ENCODE measurements around the gene PRKAR2B.

Gene PRKAR2B

GRCh38 chr7:107071129-107071528 lies 26.6 kb downstream of the PRKAR2B start:
- TF ChIP-seq CTCF (IDR thresholded peaks at IDR 0.05): no peak
- no peak overlapping the region for H3K4me3 ChIP-seq
- H3K27ac ChIP-seq: no peak overlapping the region
- DNase-seq (ENCODE audit: low spot score): no peak

GRCh38 chr7:107072133-107072532 lies 27.6 kb downstream of the PRKAR2B start:
- Histone ChIP-seq H3K27ac (no peak overlapping the region), H3K4me3 (no peak overlapping the region)
- no peak for TF ChIP-seq CTCF (IDR thresholded peaks at IDR 0.05)
- no peak for DNase-seq (ENCODE audit: low spot score)

GRCh38 chr7:107075863-107076574 lies 31.5 kb downstream of the PRKAR2B start:
- Histone ChIP-seq H3K4me3 (no peak overlapping the region), H3K27ac (no peak overlapping the region)
- no peak for DNase-seq (ENCODE audit: low spot score)
- no peak for TF ChIP-seq CTCF (IDR thresholded peaks at IDR 0.05)

GRCh38 chr7:107076781-107077698 lies 32.5 kb downstream of the PRKAR2B start:
- DNase-seq (ENCODE audit: low spot score): no peak
- no peak for TF ChIP-seq CTCF (IDR thresholded peaks at IDR 0.05)
- no peak overlapping the region for H3K27ac ChIP-seq
- H3K4me3 ChIP-seq: no peak overlapping the region

- TF ChIP-seq CTCF (IDR thresholded peaks at IDR 0.05): no peak
- Histone ChIP-seq H3K4me3 (no peak overlapping the region), H3K27ac (no peak overlapping the region)
- no peak for DNase-seq (ENCODE audit: low spot score)
Measured at GRCh38 chr7:107077699-107078516, 33.4 kb downstream of the PRKAR2B start.

GRCh38 chr7:107078517-107078966 lies 34.0 kb downstream of the PRKAR2B start:
- no peak for TF ChIP-seq CTCF (IDR thresholded peaks at IDR 0.05)
- H3K4me3 ChIP-seq: no peak overlapping the region
- no peak for DNase-seq (ENCODE audit: low spot score)
- no peak overlapping the region for H3K27ac ChIP-seq

All from coronary artery (tissue), 2 donors.